ENCODE measurements around the gene GNG3. TPM values are rescaled to one million over a fixed set of nuclear protein-coding genes. Genes with fewer than 3 reads are reported as not detected.
"Not testable (repeated sequence)": the region's sequence is repeated elsewhere in the genome, so short reads cannot be mapped to it uniquely, and the experiment has no call there.

The GNG3 gene
- total and polyA plus RNA-seq, 5 donors = 0.57 TPM; not detected in 4

- H3K9me3 ChIP-seq (ENCODE audit: control insufficient read depth, low read length) = no peaks in the 10 kb centered on the region
- H3K4me3 ChIP-seq (ENCODE audit: low read length) = no peak within 1 kb of the TSS
- ATAC-seq (peak; percentile 77 to 86), DNase-seq (peak; percentile 85 to 90 (median 87))
- intact Hi-C loops (cut with DNase I) = loop anchor here in 2 of 4 donors (5.0 to 10.0 kb wide), 2 partner anchors 77 to 295 kb away; partner anchors contain the start of genes EML3 (in 1 of the 2) and ROM1 (in 1 of the 2)
- no peaks in the 10 kb centered on the region for H3K27me3 ChIP-seq (ENCODE audit: control insufficient read depth, insufficient read depth)
- peaks cover 4% of the 10 kb centered on the region for H3K4me1 ChIP-seq (ENCODE audit: control insufficient read depth, insufficient read depth, low read length)
- H3K27ac ChIP-seq (ENCODE audit: low read length) = peak within 1 kb of the TSS; percentile 71
- 36% methylated on average over 11 of the region's 11 CpGs for WGBS
Measured at GRCh38 chr11:62689421-62690183, 17.9 kb upstream of the GNG3 start, which contains the start of gene LRRN4CL. Gene LRRN4CL (minus strand): TSS chr11:62689530. CDS start chr11:62688508, 1,022 bp downstream.

- H3K27ac ChIP-seq (ENCODE audit: low read length); ATAC-seq; DNase-seq; H3K4me3 ChIP-seq (ENCODE audit: low read length); H3K9me3 ChIP-seq (ENCODE audit: control insufficient read depth, low read length); H3K27me3 ChIP-seq (ENCODE audit: control insufficient read depth, insufficient read depth); H3K4me1 ChIP-seq (ENCODE audit: control insufficient read depth, insufficient read depth, low read length): not testable (repeated sequence)
- intact Hi-C loops (cut with DNase I) = loop anchor here in 2 of 4 donors (5.0 to 10.0 kb wide), 2 partner anchors 81 to 299 kb away; partner anchors contain the start of genes EML3 (in 1 of the 2) and ROM1 (in 1 of the 2)
- WGBS = 86% methylated on average over 4 of the region's 4 CpGs
Measured at GRCh38 chr11:62693624-62694023, 13.9 kb upstream of the GNG3 start.

- H3K27ac ChIP-seq (ENCODE audit: low read length) = no peak overlapping the region
- H3K9me3 ChIP-seq (ENCODE audit: control insufficient read depth, low read length) = no peaks in the 10 kb centered on the region
- WGBS = 43% methylated on average over 14 of the region's 14 CpGs
- ATAC-seq (peak; percentile 80 to 88), DNase-seq (peak; percentile 83 to 92 (median 88))
- no peaks in the 10 kb centered on the region for H3K27me3 ChIP-seq (ENCODE audit: control insufficient read depth, insufficient read depth)
- intact Hi-C loops (cut with DNase I) = loop anchor here in 2 of 4 donors (5.0 to 10.0 kb wide), 2 partner anchors 82 to 300 kb away; partner anchors contain the start of genes EML3 (in 1 of the 2) and ROM1 (in 1 of the 2)
- H3K4me3 ChIP-seq (ENCODE audit: low read length) = no peak overlapping the region
- H3K4me1 ChIP-seq (ENCODE audit: control insufficient read depth, insufficient read depth, low read length) = peaks cover 2% of the 10 kb centered on the region
Measured at GRCh38 chr11:62694455-62695167, 12.9 kb upstream of the GNG3 start.

GRCh38 chr11:62702246-62702645 lies 5.2 kb upstream of the GNG3 start:
- no peak overlapping the region for H3K4me3 ChIP-seq (ENCODE audit: low read length)
- DNase-seq = no peak
- 91% methylated on average over 11 of the region's 11 CpGs for WGBS
- H3K27me3 ChIP-seq (ENCODE audit: control insufficient read depth, insufficient read depth) = no peaks in the 10 kb centered on the region
- no peaks in the 10 kb centered on the region for H3K9me3 ChIP-seq (ENCODE audit: control insufficient read depth, low read length)
- H3K4me1 ChIP-seq (ENCODE audit: control insufficient read depth, insufficient read depth, low read length) = peaks cover 6% of the 10 kb centered on the region
- no peak for ATAC-seq
- H3K27ac ChIP-seq (ENCODE audit: low read length) = no peak overlapping the region
- intact Hi-C loops (cut with DNase I) = no loop called here

GRCh38 chr11:62703921-62704320 lies 3.6 kb upstream of the GNG3 start:
- DNase-seq; intact Hi-C loops (cut with DNase I); H3K9me3 ChIP-seq (ENCODE audit: control insufficient read depth, low read length); ATAC-seq; H3K27ac ChIP-seq (ENCODE audit: low read length); H3K4me3 ChIP-seq (ENCODE audit: low read length); H3K27me3 ChIP-seq (ENCODE audit: control insufficient read depth, insufficient read depth): not testable (repeated sequence)
- peaks cover 11% of the 10 kb centered on the region for H3K4me1 ChIP-seq (ENCODE audit: control insufficient read depth, insufficient read depth, low read length)
- 82% methylated on average over 4 of the region's 4 CpGs for WGBS

- H3K4me3 ChIP-seq (ENCODE audit: low read length) = peak overlapping the region; percentile 89
- no peaks in the 10 kb centered on the region for H3K9me3 ChIP-seq (ENCODE audit: control insufficient read depth, low read length)
- peak in 2 of 3 donors; percentile 51 to 59 for DNase-seq
- 50% methylated on average over 7 of the region's 7 CpGs for WGBS
- intact Hi-C loops (cut with DNase I) = no loop called here
- peaks cover 15% of the 10 kb centered on the region for H3K4me1 ChIP-seq (ENCODE audit: control insufficient read depth, insufficient read depth, low read length)
- ATAC-seq = no peak
- no peaks in the 10 kb centered on the region for H3K27me3 ChIP-seq (ENCODE audit: control insufficient read depth, insufficient read depth)
- H3K27ac ChIP-seq (ENCODE audit: low read length) = peak overlapping the region; percentile 42
Measured at GRCh38 chr11:62705413-62705812, 2.1 kb upstream of the GNG3 start.

GRCh38 chr11:62705880-62706849 lies 1.3 kb upstream of the GNG3 start:
- Histone ChIP-seq H3K27me3 (ENCODE audit: control insufficient read depth, insufficient read depth) (no peaks in the 10 kb centered on the region), H3K27ac (ENCODE audit: low read length) (peak overlapping the region; percentile 99), H3K4me1 (ENCODE audit: control insufficient read depth, insufficient read depth, low read length) (peaks cover 15% of the 10 kb centered on the region), H3K9me3 (ENCODE audit: control insufficient read depth, low read length) (no peaks in the 10 kb centered on the region), H3K4me3 (ENCODE audit: low read length) (peak overlapping the region; percentile 89)
- peak; percentile 97 to 98 (median 98) for DNase-seq
- ATAC-seq = peak; percentile 89
- intact Hi-C loops (cut with DNase I) = no loop called here
- WGBS = 4% methylated on average over 73 of the region's 73 CpGs

GRCh38 chr11:62706850-62707247 lies 627 bp upstream of the GNG3 start:
- Histone ChIP-seq H3K4me1 (ENCODE audit: control insufficient read depth, insufficient read depth, low read length) (peaks cover 15% of the 10 kb centered on the region), H3K4me3 (ENCODE audit: low read length) (peak overlapping the region; percentile 89), H3K27me3 (ENCODE audit: control insufficient read depth, insufficient read depth) (no peaks in the 10 kb centered on the region), H3K27ac (ENCODE audit: low read length) (peak overlapping the region; percentile 99), H3K9me3 (ENCODE audit: control insufficient read depth, low read length) (no peaks in the 10 kb centered on the region)
- intact Hi-C loops (cut with DNase I) = no loop called here
- ATAC-seq = no peak
- DNase-seq = peak in 1 of 3 donors; percentile 47
- WGBS = 73% methylated on average over 8 of the region's 8 CpGs

GRCh38 chr11:62708392-62708791 lies 916 bp downstream of the GNG3 start:
- intact Hi-C loops (cut with DNase I) = no loop called here
- Histone ChIP-seq H3K27me3 (ENCODE audit: control insufficient read depth, insufficient read depth) (no peaks in the 10 kb centered on the region), H3K4me3 (ENCODE audit: low read length) (peak overlapping the region; percentile 65), H3K4me1 (ENCODE audit: control insufficient read depth, insufficient read depth, low read length) (peaks cover 15% of the 10 kb centered on the region), H3K9me3 (ENCODE audit: control insufficient read depth, low read length) (no peaks in the 10 kb centered on the region), H3K27ac (ENCODE audit: low read length) (no peak overlapping the region)
- DNase-seq = peak in 2 of 3 donors; percentile 44 to 47
- ATAC-seq = no peak
- WGBS = 71% methylated on average over 5 of the region's 5 CpGs

- 5% methylated on average over 7 of the region's 7 CpGs for WGBS
- peak in 1 of 2 donors; percentile 2 for ATAC-seq
Measured at GRCh38 chr11:62708793-62709192, 1.3 kb downstream of the GNG3 start.

More at GRCh38 chr11:62708793-62709192, 1.3 kb downstream of the GNG3 start:
- DNase-seq = peak in 1 of 3 donors; percentile 58
- H3K4me1 ChIP-seq (ENCODE audit: control insufficient read depth, insufficient read depth, low read length) = peaks cover 19% of the 10 kb centered on the region
- peak overlapping the region; percentile 100 for H3K27ac ChIP-seq (ENCODE audit: low read length)
- peak overlapping the region; percentile 65 for H3K4me3 ChIP-seq (ENCODE audit: low read length)
- H3K27me3 ChIP-seq (ENCODE audit: control insufficient read depth, insufficient read depth) = no peaks in the 10 kb centered on the region
- intact Hi-C loops (cut with DNase I) = no loop called here
- no peaks in the 10 kb centered on the region for H3K9me3 ChIP-seq (ENCODE audit: control insufficient read depth, low read length)
